Measurements from ENCODE around the gene SLC4A4. TPM values are rescaled to one million over a fixed set of nuclear protein-coding genes. Genes with fewer than 3 reads are reported as not detected.

SLC4A4 gene
- total and polyA plus RNA-seq, 8 donors = 17.0 to 55.9 (median 46.0) TPM

DNA sequence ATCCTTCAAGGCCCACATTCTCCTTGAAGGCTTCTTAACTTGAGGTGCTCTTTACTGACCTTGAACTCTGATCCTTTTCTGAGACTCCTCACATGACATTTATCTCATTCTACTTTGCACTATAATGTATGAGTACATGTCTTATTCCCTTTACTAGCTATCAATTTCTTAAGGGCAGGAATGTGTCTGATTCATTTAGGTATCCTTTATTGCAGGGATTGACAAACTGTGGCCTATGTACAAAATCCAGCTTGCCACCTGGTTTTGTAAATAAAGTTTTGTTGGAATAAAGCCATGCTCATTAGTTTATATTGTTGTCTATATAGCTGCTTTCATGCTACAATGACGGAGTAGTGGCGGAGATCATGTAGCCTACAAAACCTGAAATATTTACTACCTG, 36.7 kb downstream of the SLC4A4 start:
- Histone ChIP-seq H3K27me3 (no peaks in the 10 kb centered on the region), H3K4me3 (no peak overlapping the region), H3K36me3 (no peaks in the 10 kb centered on the region), H3K27ac (no peak overlapping the region), H3K4me1 (no peaks in the 10 kb centered on the region), H3K9me3 (peaks cover 0 to 3% of the 10 kb centered on the region in 2 donors)
- ATAC-seq = no peak
- no peak for DNase-seq
- intact Hi-C loops (cut with DNase I) = no loop called here
- TF ChIP-seq, protein P1, sequence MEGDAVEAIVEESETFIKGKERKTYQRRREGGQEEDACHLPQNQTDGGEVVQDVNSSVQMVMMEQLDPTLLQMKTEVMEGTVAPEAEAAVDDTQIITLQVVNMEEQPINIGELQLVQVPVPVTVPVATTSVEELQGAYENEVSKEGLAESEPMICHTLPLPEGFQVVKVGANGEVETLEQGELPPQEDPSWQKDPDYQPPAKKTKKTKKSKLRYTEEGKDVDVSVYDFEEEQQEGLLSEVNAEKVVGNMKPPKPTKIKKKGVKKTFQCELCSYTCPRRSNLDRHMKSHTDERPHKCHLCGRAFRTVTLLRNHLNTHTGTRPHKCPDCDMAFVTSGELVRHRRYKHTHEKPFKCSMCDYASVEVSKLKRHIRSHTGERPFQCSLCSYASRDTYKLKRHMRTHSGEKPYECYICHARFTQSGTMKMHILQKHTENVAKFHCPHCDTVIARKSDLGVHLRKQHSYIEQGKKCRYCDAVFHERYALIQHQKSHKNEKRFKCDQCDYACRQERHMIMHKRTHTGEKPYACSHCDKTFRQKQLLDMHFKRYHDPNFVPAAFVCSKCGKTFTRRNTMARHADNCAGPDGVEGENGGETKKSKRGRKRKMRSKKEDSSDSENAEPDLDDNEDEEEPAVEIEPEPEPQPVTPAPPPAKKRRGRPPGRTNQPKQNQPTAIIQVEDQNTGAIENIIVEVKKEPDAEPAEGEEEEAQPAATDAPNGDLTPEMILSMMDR (IDR thresholded peaks at IDR 0.05) = no peak

DNA sequence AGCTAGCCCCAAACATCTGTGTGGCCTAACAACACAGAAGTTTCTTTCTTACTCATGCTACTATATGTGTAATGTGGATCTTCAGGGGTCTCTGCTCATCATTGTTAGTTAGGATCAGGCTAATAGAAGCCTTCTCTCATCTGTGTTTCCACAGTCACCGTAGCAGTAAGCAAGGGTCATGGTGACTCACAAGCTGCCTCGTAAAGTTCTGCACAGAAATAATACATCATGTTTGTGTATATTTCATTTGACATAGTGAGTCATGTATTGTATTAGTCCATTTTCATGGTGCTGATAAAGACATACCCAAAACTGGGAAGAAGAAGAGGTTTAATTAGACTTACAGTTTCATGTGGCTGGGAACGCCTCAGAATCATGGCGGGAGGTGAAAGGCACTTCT, 38.7 kb downstream of the SLC4A4 start:
- DNase-seq (no peak), ATAC-seq (no peak)
- Histone ChIP-seq H3K27me3 (no peaks in the 10 kb centered on the region), H3K4me3 (no peak overlapping the region), H3K9me3 (peaks cover 0 to 3% of the 10 kb centered on the region in 2 donors), H3K36me3 (no peaks in the 10 kb centered on the region), H3K4me1 (no peaks in the 10 kb centered on the region), H3K27ac (no peak overlapping the region)
- TF ChIP-seq, protein P1 (IDR thresholded peaks at IDR 0.05) = no peak
- intact Hi-C loops (cut with DNase I) = no loop called here

DNA sequence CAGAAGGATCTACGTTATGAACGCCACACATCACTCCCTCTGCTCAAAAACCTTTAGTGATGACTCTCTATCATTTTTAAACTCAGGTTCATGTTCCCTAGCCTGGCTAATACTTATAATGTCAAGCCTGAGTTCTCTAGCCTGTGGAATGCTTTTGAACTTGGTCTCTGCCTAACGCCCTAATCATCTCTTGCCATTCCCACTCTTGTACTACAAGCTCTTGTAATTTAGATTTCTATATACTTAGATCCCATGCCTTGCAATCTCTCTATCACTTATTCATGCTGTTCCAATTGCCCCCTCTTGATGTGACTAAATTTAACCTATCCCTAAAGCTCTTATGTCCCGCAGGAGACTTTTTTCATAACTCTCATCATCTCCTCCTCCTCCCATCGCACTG, 40.3 kb downstream of the SLC4A4 start:
- no peaks in the 10 kb centered on the region for H3K27me3 ChIP-seq
- ATAC-seq (no peak), DNase-seq (no peak)
- H3K4me1 ChIP-seq = no peaks in the 10 kb centered on the region
- TF ChIP-seq, protein P1 (IDR thresholded peaks at IDR 0.05) = no peak
- no peak overlapping the region for H3K27ac ChIP-seq
- H3K4me3 ChIP-seq = no peak overlapping the region
- no peaks in the 10 kb centered on the region for H3K36me3 ChIP-seq
- H3K9me3 ChIP-seq = peaks cover 0 to 3% of the 10 kb centered on the region in 2 donors
- intact Hi-C loops (cut with DNase I) = no loop called here

DNA sequence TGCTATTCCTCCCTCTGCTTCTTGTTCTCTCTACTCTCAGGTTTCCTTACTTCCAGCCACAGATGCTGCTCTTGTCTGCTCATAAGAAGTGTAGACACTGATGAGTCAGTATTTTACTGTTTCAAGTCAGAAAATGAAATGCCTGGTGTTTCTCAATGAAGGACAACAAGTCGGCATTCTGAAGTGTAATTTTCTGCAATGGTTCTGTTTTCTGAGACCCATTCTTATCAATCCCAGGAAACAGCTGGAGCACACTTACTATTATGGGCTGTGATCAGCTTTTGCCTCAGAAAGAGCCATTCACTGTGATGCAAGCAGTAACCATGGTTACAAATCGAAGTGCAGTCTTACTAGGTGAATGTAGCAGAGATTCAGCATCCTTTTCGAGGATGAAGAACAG, 42.0 kb downstream of the SLC4A4 start:
- intact Hi-C loops (cut with DNase I) = no loop called here

DNA sequence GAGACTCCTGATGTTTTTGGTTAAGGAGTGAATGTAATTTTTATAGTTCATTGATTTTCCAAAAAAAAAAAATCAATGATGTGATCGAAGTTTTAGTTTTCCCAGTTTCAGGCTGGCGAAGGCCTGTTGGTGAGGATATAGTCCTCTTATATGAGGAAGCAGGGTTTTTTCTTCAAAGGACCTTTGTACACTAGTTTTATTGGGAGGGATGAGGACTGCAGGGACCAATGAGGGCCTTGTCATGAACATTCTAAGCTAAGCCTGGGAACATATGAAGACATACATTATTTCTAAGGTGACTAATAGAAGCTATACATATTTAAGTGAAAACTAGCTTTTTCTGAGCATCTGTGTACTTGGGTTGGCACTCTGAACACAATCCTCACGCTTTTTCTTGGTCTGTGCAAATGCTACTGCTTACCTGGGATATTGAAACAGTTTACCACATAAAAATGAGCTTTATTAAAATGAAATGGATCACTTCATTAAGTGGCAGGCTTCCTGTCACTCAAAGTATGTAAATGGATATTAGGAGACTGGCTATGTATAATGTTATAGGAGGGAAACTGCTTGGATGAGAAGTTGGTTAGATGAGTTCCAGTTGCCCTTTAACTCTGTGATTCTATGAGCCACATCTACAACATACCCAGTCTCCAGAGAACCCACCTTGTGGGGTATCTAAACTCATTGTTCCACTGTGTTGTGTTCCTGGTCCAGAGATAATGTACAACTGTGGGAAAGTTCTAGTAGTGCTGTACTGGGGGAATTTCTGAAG, 43.5 kb downstream of the SLC4A4 start:
- DNase-seq (no peak), ATAC-seq (no peak)
- H3K27me3 ChIP-seq = no peaks in the 10 kb centered on the region
- H3K9me3 ChIP-seq = peaks cover 0 to 3% of the 10 kb centered on the region in 2 donors
- H3K27ac ChIP-seq = no peak overlapping the region
- intact Hi-C loops (cut with DNase I) = no loop called here
- TF ChIP-seq, protein P1 (IDR thresholded peaks at IDR 0.05) = no peak
- no peaks in the 10 kb centered on the region for H3K36me3 ChIP-seq
- no peaks in the 10 kb centered on the region for H3K4me1 ChIP-seq
- H3K4me3 ChIP-seq = no peak overlapping the region

More for the DNA sequence above, 42.0 kb downstream of the SLC4A4 start:
- DNase-seq = no peak
- no peak overlapping the region for H3K27ac ChIP-seq
- H3K27me3 ChIP-seq = no peaks in the 10 kb centered on the region
- no peak overlapping the region for H3K4me3 ChIP-seq
- peaks cover 0 to 3% of the 10 kb centered on the region in 2 donors for H3K9me3 ChIP-seq
- no peaks in the 10 kb centered on the region for H3K4me1 ChIP-seq
- no peak for ATAC-seq
- no peaks in the 10 kb centered on the region for H3K36me3 ChIP-seq
- TF ChIP-seq, protein P1 (IDR thresholded peaks at IDR 0.05) = no peak

All from left lung (tissue), 10 donors.